ENCODE data around the gene POU5F1. TPM values are rescaled to one million over a fixed set of nuclear protein-coding genes. Genes with fewer than 3 reads are reported as not detected.

Gene POU5F1
- total and polyA plus RNA-seq, 10 donors, result 0.57 to 3.7 (median 1.5) TPM

DNA sequence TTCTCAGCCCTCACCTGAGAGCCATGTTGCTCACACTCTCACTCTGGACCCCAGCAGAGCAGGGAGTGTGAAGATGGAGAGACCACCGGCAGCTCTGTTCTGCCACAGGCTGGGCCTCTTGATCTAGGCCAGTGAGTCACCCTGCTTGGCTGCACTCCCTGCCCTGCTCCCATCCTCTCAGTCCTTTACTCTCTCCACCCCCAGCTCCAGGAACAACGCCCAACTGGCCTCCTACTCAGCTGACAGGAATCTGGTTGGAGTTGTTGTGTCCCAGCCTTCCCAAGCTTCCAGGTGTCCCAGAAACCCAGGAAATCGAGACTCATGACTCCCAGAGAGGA is 56.0 kb downstream of the POU5F1 start, which contains the start of gene PSORS1C1:
TSS of gene PSORS1C1 (plus strand) at position 260 of the 338 bp plus-strand sequence. CDS start 14,833 bp downstream, outside the sequence.
- H3K9me3 ChIP-seq, result no peaks in the 10 kb centered on the region
- TF ChIP-seq POLR2A (IDR thresholded peaks at IDR 0.05) (no peak), POLR2AphosphoS5 (IDR thresholded peaks at IDR 0.05) (peak in 1 of 3 donors; percentile 26)
- WGBS, 5 donors, result 29 to 75% (median 41%) methylated on average over 3 of the region's 3 CpGs
- H3K4me1 ChIP-seq, result peaks cover 0 to 22% (median 0%) of the 10 kb centered on the region in 6 donors
- peak; percentile 63 for DNase-seq
- H3K36me3 ChIP-seq, result no peaks in the 10 kb centered on the region
- peaks cover 0 to 40% (median 0%) of the 10 kb centered on the region in 7 donors for H3K27me3 ChIP-seq (replicated peaks in 1 of 7)
- H3K27ac ChIP-seq, result peak within 1 kb of the TSS in 4 of 8 donors; percentile 5 to 57 (median 40)
- peak within 1 kb of the TSS in 1 of 8 donors; percentile 7 for H3K4me3 ChIP-seq
- intact Hi-C loops (cut with DNase I; ENCODE audit: low total_unique reads), result no loop called here

Small RNA genes within 50 kb of the gene (small RNA-seq; reads per million reads assigned to genes)
- 0 to 0.14 (median 0) reads per million in 4 donors for gene POLR2LP1

Other genes starting within 250 kb of the POU5F1 start
- gene SFTA2, start 238.5 kb downstream of the POU5F1 start, total RNA-seq, result under 1 TPM in 1 of 7 donors, not detected in 6; 0.47 TPM
- 1 to 10 TPM in 1 of 3 donors, under 1 TPM in 1, not detected in 1; 0.08 to 2.6 TPM for gene SFTA2, start 238.5 kb downstream of the POU5F1 start, polyA plus RNA-seq
- not detected for gene MUCL3, start 229.7 kb downstream of the POU5F1 start, total RNA-seq
- gene MUCL3, start 229.7 kb downstream of the POU5F1 start, polyA plus RNA-seq, result under 1 TPM in 1 of 3 donors, not detected in 2; 0.03 TPM
- not detected for gene MUC21, start 187.0 kb downstream of the POU5F1 start, total RNA-seq
- gene MUC21, start 187.0 kb downstream of the POU5F1 start, polyA plus RNA-seq, result under 1 TPM; 0.02 to 0.64 (median 0.05) TPM
- gene MUC22, start 160.2 kb downstream of the POU5F1 start, total RNA-seq, result not detected
- not detected for gene MUC22, start 160.2 kb downstream of the POU5F1 start, polyA plus RNA-seq
- not detected for gene C6orf15, start 58.1 kb downstream of the POU5F1 start, total RNA-seq
- not detected for gene C6orf15, start 58.1 kb downstream of the POU5F1 start, polyA plus RNA-seq
- 1 to 10 TPM in 2 of 7 donors, under 1 TPM in 2, not detected in 3; 0.76 to 3.4 (median 1.1) TPM for gene PSORS1C1, start 55.9 kb downstream of the POU5F1 start, total RNA-seq
- gene PSORS1C1, start 55.9 kb downstream of the POU5F1 start, polyA plus RNA-seq, result under 1 TPM; 0.11 to 0.70 (median 0.21) TPM
- not detected for gene CDSN, start 50.2 kb downstream of the POU5F1 start, total RNA-seq
- gene CDSN, start 50.2 kb downstream of the POU5F1 start, polyA plus RNA-seq, result not detected
- gene PSORS1C2, start 31.6 kb downstream of the POU5F1 start, total RNA-seq, result not detected
- gene PSORS1C2, start 31.6 kb downstream of the POU5F1 start, polyA plus RNA-seq, result not detected
- 10 to 100 TPM in 6 of 7 donors, 1 to 10 TPM in 1; 7.7 to 22.5 (median 17.8) TPM for gene CCHCR1, start 12.9 kb downstream of the POU5F1 start, total RNA-seq
- gene CCHCR1, start 12.9 kb downstream of the POU5F1 start, polyA plus RNA-seq, result 10 to 100 TPM; 11.1 to 15.2 (median 11.7) TPM
- 10 to 100 TPM in 4 of 7 donors, 1 to 10 TPM in 3; 6.6 to 12.6 (median 10.2) TPM for gene TCF19, start 12.1 kb downstream of the POU5F1 start, total RNA-seq
- gene TCF19, start 12.1 kb downstream of the POU5F1 start, polyA plus RNA-seq, result 1 to 10 TPM; 6.2 to 9.8 (median 7.1) TPM
- gene HLA-C, start 101.4 kb upstream of the POU5F1 start, total RNA-seq, result 1,000 to 10,000 TPM in 5 of 7 donors, 100 to 1,000 TPM in 2; 484 to 2,036 (median 1,738) TPM
- 100 to 1,000 TPM; 368 to 960 (median 400) TPM for gene HLA-C, start 101.4 kb upstream of the POU5F1 start, polyA plus RNA-seq
- 1,000 to 10,000 TPM; 3,415 to 5,675 (median 4,969) TPM for gene HLA-B, start 186.5 kb upstream of the POU5F1 start, total RNA-seq
- gene HLA-B, start 186.5 kb upstream of the POU5F1 start, polyA plus RNA-seq, result 1,000 to 10,000 TPM; 2,503 to 3,140 (median 2,736) TPM
- 10 to 100 TPM; 14.6 to 19.7 (median 15.2) TPM for gene MICA, start 232.9 kb upstream of the POU5F1 start, total RNA-seq
- 10 to 100 TPM in 2 of 3 donors, 1 to 10 TPM in 1; 7.8 to 27.4 (median 17.0) TPM for gene MICA, start 232.9 kb upstream of the POU5F1 start, polyA plus RNA-seq

Measured in spleen (tissue), 11 donors.